GM12873 (cell line): ENCODE data around the gene GLOD5.

Source experiments
- CTCF ChIP-seq: IDR thresholded peaks from 2 replicates; pipeline ENCODE4 v1.5.1; 2012; ENCODE audit warnings: low read depth, mild to moderate bottlenecking, moderate library complexity, low read length, control low read depth; ENCODE audit not compliant: insufficient read depth; ENCODE audit errors: missing control alignments

The GLOD5 gene

GRCh38 chrX:48761674-48762471 is at the start of gene GLOD5:
Gene GLOD5 (plus strand): TSS chrX:48761747. CDS start chrX:48761791, 44 bp downstream.
- TF ChIP-seq CTCF: peak; percentile 12

- no peak for TF ChIP-seq CTCF
Observed at GRCh38 chrX:48711929-48712505, 49.5 kb upstream of the GLOD5 start.

GRCh38 chrX:48713847-48714246 is 47.7 kb upstream of the GLOD5 start:
- TF ChIP-seq CTCF: no peak

GRCh38 chrX:48714573-48714972 is 47.0 kb upstream of the GLOD5 start:
- no peak for TF ChIP-seq CTCF

- no peak for TF ChIP-seq CTCF
Observed at GRCh38 chrX:48715072-48715471, 46.5 kb upstream of the GLOD5 start.

- TF ChIP-seq CTCF: no peak
Observed at GRCh38 chrX:48715876-48716502, 45.6 kb upstream of the GLOD5 start.

- TF ChIP-seq CTCF: no peak
Observed at GRCh38 chrX:48719958-48720357, 41.6 kb upstream of the GLOD5 start.
